Activated CD8-positive, alpha-beta memory T cell treated with anti-CD3 and anti-CD28 coated beads, Interleukin-2, amount 50 U/mL, for 24 hours (primary cell): ENCODE measurements around the gene PDE7B.
A peak's percentile ranks its signal among the peaks of the same experiment; 100 is the strongest.
"Not testable (repeated sequence)": the region's sequence is repeated elsewhere in the genome, so short reads cannot be mapped to it uniquely, and the experiment has no call there.

Experiments used
- DNase-seq: peaks from one replicate; pipeline ENCODE4 v3.0.0-alpha.2; 2020; ENCODE audit errors: extremely low read depth

Gene PDE7B

GRCh38 chr6:135842618-135843392 is 8.7 kb upstream of the PDE7B start:
- DNase-seq: no peak

GRCh38 chr6:135850882-135851281 is 619 bp upstream of the PDE7B start:
- DNase-seq: no peak

GRCh38 chr6:135852746-135853145 is 1.2 kb downstream of the PDE7B start:
- DNase-seq: no peak

- no peak for DNase-seq
These were observed 1.7 kb downstream of the PDE7B start for GRCh38 chr6:135853227-135853626.

- no peak for DNase-seq
These were observed 2.5 kb downstream of the PDE7B start for GRCh38 chr6:135853986-135854385.

GRCh38 chr6:135854799-135855198 is 3.3 kb downstream of the PDE7B start:
- DNase-seq: no peak

GRCh38 chr6:135858931-135859330 is 7.4 kb downstream of the PDE7B start:
- no peak for DNase-seq

- DNase-seq: no peak
These were observed 8.9 kb downstream of the PDE7B start for GRCh38 chr6:135860361-135860760.

GRCh38 chr6:135861189-135861588 is 9.7 kb downstream of the PDE7B start:
- no peak for DNase-seq

GRCh38 chr6:135864929-135865328 is 13.4 kb downstream of the PDE7B start:
- not testable (repeated sequence) for DNase-seq

GRCh38 chr6:135866445-135867123 is 15.1 kb downstream of the PDE7B start:
- DNase-seq: no peak

- no peak for DNase-seq
These were observed 15.8 kb downstream of the PDE7B start for GRCh38 chr6:135867332-135867731.

- DNase-seq: no peak
These were observed 18.4 kb downstream of the PDE7B start for GRCh38 chr6:135869857-135870256.

- no peak for DNase-seq
These were observed 19.2 kb downstream of the PDE7B start for GRCh38 chr6:135870722-135871121.

GRCh38 chr6:135871296-135871695 is 19.8 kb downstream of the PDE7B start:
- DNase-seq: no peak

GRCh38 chr6:135871878-135872277 is 20.4 kb downstream of the PDE7B start:
- no peak for DNase-seq

GRCh38 chr6:135875446-135875845 is 23.9 kb downstream of the PDE7B start:
- DNase-seq: no peak

GRCh38 chr6:135876058-135876457 is 24.6 kb downstream of the PDE7B start:
- DNase-seq: no peak

GRCh38 chr6:135877666-135878065 is 26.2 kb downstream of the PDE7B start:
- no peak for DNase-seq

- DNase-seq: peak; percentile 6
These were observed 28.8 kb downstream of the PDE7B start for GRCh38 chr6:135880066-135880972.

- no peak for DNase-seq
These were observed 31.5 kb downstream of the PDE7B start for GRCh38 chr6:135883045-135883444.

- DNase-seq: no peak
These were observed 32.0 kb downstream of the PDE7B start for GRCh38 chr6:135883536-135883935.
